Measurements from ENCODE around the gene DSTN.

GRCh38 chr20:17572034-17572638, 2.3 kb downstream of the DSTN start:
- no peak for TF ChIP-seq POLR2A (IDR thresholded peaks at IDR 0.05)
- no peak for TF ChIP-seq CTCF (IDR thresholded peaks at IDR 0.05)

Data from Peyer's patch (tissue), 4 donors.